WTC11 (cell line): ENCODE results near the gene TMEM69. TPM values are rescaled to one million over a fixed set of nuclear protein-coding genes. Genes with fewer than 3 reads are reported as not detected.
A peak's percentile ranks its signal among the peaks of the same experiment; 100 is the strongest.

Experiments
- ATAC-seq: fragments of 200-7000 bp; cut with Tn5 transposase; 2 replicates; pipeline ENCODE4 v1.10.0; 2021; ENCODE audit warnings: mild to moderate bottlenecking, moderate library complexity
- CTCF ChIA-PET: fragments of 300-600 bp; sonication (Branson Sonifier 250); formaldehyde crosslinking; loops from one replicate; lab custom pipeline; 2021; ENCODE audit warnings: antibody characterized with exemption; lab: Charles Lee
- POLR2A ChIA-PET: fragments of 350-600 bp; sonication (Branson Sonifier 250); formaldehyde crosslinking; loops from one replicate; lab custom pipeline; 2021; ENCODE audit warnings: antibody characterized with exemption; lab: Charles Lee
- DNase-seq: peaks from one replicate; pipeline ENCODE4 v3.0.0; 2021; ENCODE audit warnings: low spot score
- H3K27ac Mint-ChIP-seq: 2 replicates; pipeline ENCODE4 v1.8.0; 2021; ENCODE audit warnings: mixed read lengths
- H3K27me3 Mint-ChIP-seq: 2 replicates; pipeline ENCODE4 v1.8.0; 2021; ENCODE audit warnings: low read depth, mild to moderate bottlenecking, moderate library complexity, mixed read lengths
- H3K36me3 Mint-ChIP-seq: 2 replicates; pipeline ENCODE4 v1.8.0; 2021; ENCODE audit warnings: mixed read lengths
- H3K4me1 Mint-ChIP-seq: 2 replicates; pipeline ENCODE4 v1.8.0; 2022; ENCODE audit warnings: mixed read lengths
- H3K4me3 Mint-ChIP-seq: 2 replicates; pipeline ENCODE4 v1.8.0; 2021; ENCODE audit warnings: mild to moderate bottlenecking, moderate library complexity, mixed read lengths
- H3K9me3 Mint-ChIP-seq: 2 replicates; pipeline ENCODE4 v1.8.0; 2021; ENCODE audit warnings: mixed read lengths
- ATF1 ChIP-seq: sonication (generic); formaldehyde crosslinking; IDR thresholded peaks from 2 replicates; pipeline ENCODE4 v1.8.1; 2023; ENCODE audit warnings: mild to moderate bottlenecking, moderate library complexity, missing genetic modification reagents
- ATF2 ChIP-seq: sonication (generic); formaldehyde crosslinking; IDR thresholded peaks from 2 replicates; pipeline ENCODE4 v1.8.1; 2022; ENCODE audit warnings: low read depth, missing genetic modification reagents, borderline replicate concordance
- CREM ChIP-seq: sonication (generic); formaldehyde crosslinking; IDR thresholded peaks from 2 replicates; pipeline ENCODE4 v1.8.1; 2022; ENCODE audit warnings: mild to moderate bottlenecking, missing genetic modification reagents, moderate library complexity
- ESRRA ChIP-seq: sonication (generic); formaldehyde crosslinking; IDR thresholded peaks from 2 replicates; pipeline ENCODE4 v1.8.1; 2022; ENCODE audit warnings: mild to moderate bottlenecking, missing genetic modification reagents, borderline replicate concordance
- FOXK1 ChIP-seq: sonication (generic); formaldehyde crosslinking; IDR thresholded peaks from 2 replicates; pipeline ENCODE4 v1.8.0; 2022; ENCODE audit warnings: mild to moderate bottlenecking, moderate library complexity, missing genetic modification reagents
- IRF1 ChIP-seq: sonication (generic); formaldehyde crosslinking; IDR thresholded peaks from 2 replicates; pipeline ENCODE4 v1.8.0; 2023; ENCODE audit warnings: missing genetic modification reagents
- JAZF1 ChIP-seq: fragments of 250-450 bp; sonication (Bioruptor Pico); IDR thresholded peaks from 2 replicates; pipeline ENCODE4 v1.9.0; 2021; ENCODE audit warnings: moderate library complexity, mild to moderate bottlenecking, inconsistent platforms
- KAT7 ChIP-seq: sonication (generic); formaldehyde crosslinking; IDR thresholded peaks from 2 replicates; pipeline ENCODE4 v1.8.1; 2023; ENCODE audit warnings: missing genetic modification reagents, mild to moderate bottlenecking, borderline replicate concordance
- NFYB ChIP-seq: sonication (generic); formaldehyde crosslinking; conservative IDR thresholded peaks from 2 replicates; pipeline ENCODE4 v1.8.0; 2022; ENCODE audit warnings: low read depth, missing genetic modification reagents
- NR1H2 ChIP-seq: sonication (generic); formaldehyde crosslinking; IDR thresholded peaks from 2 replicates; pipeline ENCODE4 v1.9.0; 2021; ENCODE audit warnings: mild to moderate bottlenecking, moderate library complexity, missing genetic modification reagents
- NR3C1 ChIP-seq: sonication (generic); formaldehyde crosslinking; conservative IDR thresholded peaks from 2 replicates; pipeline ENCODE4 v1.8.1; 2023; ENCODE audit warnings: low read depth, mild to moderate bottlenecking, missing genetic modification reagents
- PRRX2 ChIP-seq: fragments of 250-450 bp; sonication (Bioruptor Pico); IDR thresholded peaks from 2 replicates; pipeline ENCODE4 v1.8.0; 2021; ENCODE audit warnings: mild to moderate bottlenecking
- SOX15 ChIP-seq: fragments of 250-450 bp; sonication (Bioruptor Pico); IDR thresholded peaks from 2 replicates; pipeline ENCODE4 v1.9.0; 2021; ENCODE audit warnings: mild to moderate bottlenecking
- TCF7 ChIP-seq: sonication (generic); formaldehyde crosslinking; IDR thresholded peaks from 2 replicates; pipeline ENCODE4 v1.8.0; 2022; ENCODE audit warnings: mild to moderate bottlenecking, low read depth, missing genetic modification reagents, moderate library complexity
- TEAD1 ChIP-seq: sonication (generic); formaldehyde crosslinking; IDR thresholded peaks from 2 replicates; pipeline ENCODE4 v1.8.0; 2022; ENCODE audit warnings: mild to moderate bottlenecking, missing genetic modification reagents
- ZNF219 ChIP-seq: sonication (generic); formaldehyde crosslinking; IDR thresholded peaks from 2 replicates; pipeline ENCODE4 v1.8.0; 2023; ENCODE audit warnings: missing genetic modification reagents, mild to moderate bottlenecking, borderline replicate concordance
- ZNF396 ChIP-seq: fragments of 250-450 bp; sonication (Bioruptor Pico); IDR thresholded peaks from 2 replicates; pipeline ENCODE4 v1.8.0; 2021; ENCODE audit warnings: mild to moderate bottlenecking, moderate library complexity, borderline replicate concordance
- ZNF423 ChIP-seq: fragments of 250-450 bp; sonication (Bioruptor Pico); IDR thresholded peaks from 2 replicates; pipeline ENCODE4 v2.1.2; 2022; ENCODE audit warnings: mild to moderate bottlenecking, moderate library complexity
- total RNA-seq: library from RNA; stranded (reverse); gene quantifications from 3 replicates; pipeline ENCODE4 v1.2.3, GENCODE V29; 2021
- TF ChIP-seq, protein P1 (sequence below): sonication (generic); formaldehyde crosslinking; IDR thresholded peaks from 2 replicates; pipeline ENCODE4 v1.8.1; 2023; ENCODE audit warnings: mild to moderate bottlenecking, missing genetic modification reagents

The TMEM69 gene
- total RNA-seq, 1 experiment from 2014 or later, result 44.9 TPM

DNA sequence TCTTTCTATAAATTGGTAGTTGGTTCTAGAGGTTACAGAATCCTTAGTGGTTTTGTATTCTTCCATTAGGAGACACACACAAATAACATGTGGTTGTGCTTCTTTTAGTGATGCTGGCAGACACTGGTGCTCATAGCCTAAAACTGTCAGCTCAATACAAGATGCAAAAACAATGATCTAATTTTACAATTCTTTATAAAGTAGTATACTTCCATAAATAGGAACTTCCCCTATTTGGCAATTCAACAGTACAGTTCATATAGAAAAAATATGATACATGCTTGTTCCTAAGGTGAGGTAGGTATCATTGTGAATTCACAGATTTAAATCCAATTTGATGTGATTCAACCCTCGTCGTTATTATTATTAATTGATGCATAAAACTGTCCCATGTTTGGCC is 43.3 kb upstream of the TMEM69 start:
- Mint-ChIP-seq H3K9me3 (no peaks in the 10 kb centered on the region), H3K27ac (no peak overlapping the region), H3K4me3 (no peak overlapping the region), H3K4me1 (no peaks in the 10 kb centered on the region), H3K36me3 (peaks cover 59% of the 10 kb centered on the region)
- CTCF ChIA-PET, result interaction anchor here (0.5 kb wide), 1 partner anchor 508 kb away, joined by 3 read pairs; no protein-coding TSS in a partner anchor
- DNase-seq, result no peak
- no peak for ATAC-seq
- TF ChIP-seq, protein P1, sequence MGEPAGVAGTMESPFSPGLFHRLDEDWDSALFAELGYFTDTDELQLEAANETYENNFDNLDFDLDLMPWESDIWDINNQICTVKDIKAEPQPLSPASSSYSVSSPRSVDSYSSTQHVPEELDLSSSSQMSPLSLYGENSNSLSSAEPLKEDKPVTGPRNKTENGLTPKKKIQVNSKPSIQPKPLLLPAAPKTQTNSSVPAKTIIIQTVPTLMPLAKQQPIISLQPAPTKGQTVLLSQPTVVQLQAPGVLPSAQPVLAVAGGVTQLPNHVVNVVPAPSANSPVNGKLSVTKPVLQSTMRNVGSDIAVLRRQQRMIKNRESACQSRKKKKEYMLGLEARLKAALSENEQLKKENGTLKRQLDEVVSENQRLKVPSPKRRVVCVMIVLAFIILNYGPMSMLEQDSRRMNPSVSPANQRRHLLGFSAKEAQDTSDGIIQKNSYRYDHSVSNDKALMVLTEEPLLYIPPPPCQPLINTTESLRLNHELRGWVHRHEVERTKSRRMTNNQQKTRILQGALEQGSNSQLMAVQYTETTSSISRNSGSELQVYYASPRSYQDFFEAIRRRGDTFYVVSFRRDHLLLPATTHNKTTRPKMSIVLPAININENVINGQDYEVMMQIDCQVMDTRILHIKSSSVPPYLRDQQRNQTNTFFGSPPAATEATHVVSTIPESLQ (CRISPR knock-in tag), result no peak
- TF ChIP-seq TCF7 (CRISPR knock-in tag) (no peak), TEAD1 (CRISPR knock-in tag) (no peak), NR3C1 (no peak), ZNF423 (CRISPR knock-in tag) (no peak), FOXK1 (no peak), NFYB (CRISPR knock-in tag) (no peak), ZNF219 (CRISPR knock-in tag) (no peak)
- TF ChIP-seq, all 79 proteins: peak for 0
- POLR2A ChIA-PET, result no interaction called here
- H3K27me3 Mint-ChIP-seq, result no peaks in the 10 kb centered on the region

DNA sequence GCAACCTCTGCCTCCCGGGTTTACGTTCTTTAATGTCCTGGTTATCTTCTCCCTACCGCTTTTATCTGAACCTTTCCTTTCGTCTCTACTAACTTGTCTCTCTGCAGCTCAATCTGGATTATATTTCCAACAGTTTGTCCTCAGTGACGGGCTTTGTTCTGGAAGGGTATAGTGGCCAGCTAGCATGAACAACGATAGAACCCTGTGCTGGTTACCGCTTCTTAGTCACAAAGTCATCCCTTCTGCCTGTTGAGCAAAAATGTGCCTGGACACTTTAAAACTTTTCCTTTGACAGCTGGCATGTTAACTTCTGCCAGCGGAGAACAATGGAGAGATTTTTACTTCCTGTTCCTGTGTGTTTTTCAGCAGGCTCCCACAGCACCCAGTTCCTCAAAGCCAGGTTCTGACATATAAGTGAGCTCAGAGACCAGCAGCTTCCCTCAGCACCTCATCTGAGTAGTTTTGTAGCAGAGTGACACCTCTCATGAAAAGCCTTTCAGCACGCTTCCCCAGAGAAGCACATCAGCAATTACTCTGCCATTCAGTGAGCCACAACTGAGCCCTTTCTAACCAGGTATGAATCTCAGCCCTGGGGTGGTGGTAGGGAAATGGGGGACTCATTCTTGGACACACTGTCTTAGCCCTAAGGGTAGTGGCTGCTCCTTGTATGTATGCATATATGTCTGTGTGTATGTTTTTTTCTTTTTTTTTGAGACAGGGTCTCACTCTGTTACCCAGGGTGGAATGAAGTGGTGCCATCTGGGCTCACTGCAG is 40.5 kb upstream of the TMEM69 start:
- TF ChIP-seq SOX15 (CRISPR knock-in tag), result no peak
- TF ChIP-seq KAT7 (CRISPR knock-in tag), result no peak
- no peak for TF ChIP-seq ZNF396
- no peak for TF ChIP-seq CREM (CRISPR knock-in tag)
- no peak for TF ChIP-seq NR1H2 (CRISPR knock-in tag)
- no peak for TF ChIP-seq JAZF1 (CRISPR knock-in tag)
- TF ChIP-seq PRRX2 (CRISPR knock-in tag), result no peak
- TF ChIP-seq NR3C1, result no peak
- CTCF ChIA-PET, result no interaction called here
- Mint-ChIP-seq H3K9me3 (no peaks in the 10 kb centered on the region), H3K27ac (peak overlapping the region; percentile 27), H3K4me1 (no peaks in the 10 kb centered on the region), H3K4me3 (no peak overlapping the region), H3K36me3 (peaks cover 63% of the 10 kb centered on the region), H3K27me3 (no peaks in the 10 kb centered on the region)
- POLR2A ChIA-PET, result no interaction called here
- DNase-seq (no peak), ATAC-seq (no peak)

- DNase-seq (no peak), ATAC-seq (no peak)
- Mint-ChIP-seq H3K4me1 (peaks cover 8% of the 10 kb centered on the region; the same call in 1 of the 2 replicates), H3K4me3 (no peak overlapping the region), H3K27me3 (no peaks in the 10 kb centered on the region)
- CTCF ChIA-PET, result no interaction called here
- POLR2A ChIA-PET, result no interaction called here
- TF ChIP-seq ATF1 (CRISPR knock-in tag), result no peak
- no peak for TF ChIP-seq TEAD1 (CRISPR knock-in tag)
- no peak for TF ChIP-seq ZNF423 (CRISPR knock-in tag)
- no peak for TF ChIP-seq ATF2 (CRISPR knock-in tag)
- TF ChIP-seq IRF1, result no peak
- no peak for TF ChIP-seq ESRRA (CRISPR knock-in tag)
- no peak for TF ChIP-seq FOXK1
- TF ChIP-seq, all 79 proteins: peak for 0
- Mint-ChIP-seq H3K9me3 (no peaks in the 10 kb centered on the region), H3K36me3 (peaks cover 83% of the 10 kb centered on the region), H3K27ac (no peak overlapping the region; the same call in 1 of the 2 replicates)
Measured at GRCh38 chr1:45654540-45655280, 33.3 kb upstream of the TMEM69 start.
